ENCODE data around the gene STK24. TPM values are rescaled to one million over a fixed set of nuclear protein-coding genes. Genes with fewer than 3 reads are reported as not detected.
"Not testable (repeated sequence)": the region's sequence is repeated elsewhere in the genome, so short reads cannot be mapped to it uniquely, and the experiment has no call there.

Gene STK24
- polyA plus RNA-seq, 1 of the 3 experiments (the other 2 are of a cell fraction), result 30.5 TPM

DNA sequence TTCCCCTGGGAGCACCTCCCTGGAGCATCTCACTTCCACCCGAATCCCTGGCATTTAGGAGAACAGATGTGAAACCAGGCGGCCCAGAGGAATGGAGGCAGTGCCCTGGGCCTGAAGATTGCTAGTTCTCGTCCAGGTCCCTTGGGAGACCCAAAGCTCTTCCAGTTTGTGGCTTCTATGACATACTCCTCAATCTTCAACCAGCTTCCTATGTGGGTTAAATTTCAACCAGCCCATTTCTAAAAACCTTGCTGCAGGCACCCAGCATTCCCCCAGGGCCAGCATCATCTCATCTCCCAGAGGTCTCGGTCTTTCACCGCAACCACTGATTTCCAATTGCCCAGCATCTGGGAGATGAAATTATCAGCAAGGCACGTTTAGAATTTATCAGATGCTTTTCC is 46.0 kb upstream of the STK24 start:
- peak; percentile 38; the same call in 1 of the 2 replicates for TF ChIP-seq GATA2 (CRISPR knock-in tag; IDR thresholded peaks at IDR 0.05)
- no peak for TF ChIP-seq RFX5 (IDR thresholded peaks at IDR 0.05; ENCODE audit: low read length)
- H3K27ac ChIP-seq (ENCODE audit: low read depth in 2 of 2, low read length in 1 of 2), result peak overlapping the region in 1 of 2 experiments; percentile 68; a peak in 2 of 4 replicates
- no peak overlapping the region for H3K9ac ChIP-seq
- 57% methylated on average over 6 of the region's 6 CpGs for WGBS (ENCODE audit: low lambda C conversion rate)
- H3K4me3 ChIP-seq (ENCODE audit: low read depth in 2 of 2, low read length in 1 of 2), result no peak overlapping the region
- H3K27me3 ChIP-seq (ENCODE audit: insufficient read depth), result no peaks in the 10 kb centered on the region
- H4K20me1 ChIP-seq (ENCODE audit: insufficient read depth), result no peaks in the 10 kb centered on the region
- H3K79me2 ChIP-seq (ENCODE audit: insufficient read depth), result no peaks in the 10 kb centered on the region
- H3K36me3 ChIP-seq (replicated peaks in 1 of 2; ENCODE audit: control insufficient read depth in 1 of 2, insufficient read depth in 2 of 2, low read length in 1 of 2), result no peaks in the 10 kb centered on the region
- H3K9me3 ChIP-seq, result no peaks in the 10 kb centered on the region
- ChIA-PET POLR2A (no interaction called here), CTCF (interaction anchor here (0.6 to 2.5 kb wide), 7 partner anchors 9 to 177 kb away, joined by 3 to 7 read pairs (median 3); no protein-coding TSS in a partner anchor)
- H3F3A ChIP-seq (replicated peaks; ENCODE audit: insufficient read depth), result no peaks in the 10 kb centered on the region
- H3K9me2 ChIP-seq, result no peaks in the 10 kb centered on the region
- H2AFZ ChIP-seq (ENCODE audit: low read depth), result no peak overlapping the region
- H3K4me2 ChIP-seq, result no peak overlapping the region
- peak; percentile 35 for DNase-seq
- peaks cover 0 to 9% of the 10 kb centered on the region in 2 experiments; a peak in 1 of 4 replicates for H3K4me1 ChIP-seq (ENCODE audit: control insufficient read depth in 1 of 2, insufficient read depth in 2 of 2, low read depth in 1 of 2, low read length in 1 of 2)

DNA sequence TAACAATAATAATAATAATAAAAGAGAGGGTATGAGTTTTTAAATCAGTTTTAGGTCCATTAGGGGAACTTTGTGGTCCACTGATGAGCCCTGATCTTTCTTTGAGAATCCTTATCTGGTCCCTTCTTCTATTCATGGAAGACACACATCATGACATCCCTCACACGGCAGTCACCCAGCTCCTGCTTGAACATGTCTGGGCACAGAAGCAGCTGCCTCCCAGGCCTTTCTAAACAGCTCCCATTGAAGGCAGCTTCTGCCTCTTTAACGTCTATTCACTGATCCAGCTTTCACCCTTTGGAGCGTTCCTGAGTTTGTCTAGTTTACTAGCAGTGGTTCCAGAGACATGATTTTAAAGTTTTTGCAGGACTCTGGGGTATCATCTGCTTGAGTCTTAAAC is 42.6 kb upstream of the STK24 start:
- Histone ChIP-seq H4K20me1 (ENCODE audit: insufficient read depth) (no peaks in the 10 kb centered on the region), H3F3A (replicated peaks; ENCODE audit: insufficient read depth) (no peaks in the 10 kb centered on the region), H3K4me3 (ENCODE audit: low read depth in 2 of 2, low read length in 1 of 2) (no peak overlapping the region), H2AFZ (ENCODE audit: low read depth) (no peak overlapping the region), H3K9me3 (no peaks in the 10 kb centered on the region), H3K4me1 (ENCODE audit: control insufficient read depth in 1 of 2, insufficient read depth in 2 of 2, low read depth in 1 of 2, low read length in 1 of 2) (peaks cover 0 to 9% of the 10 kb centered on the region in 2 experiments; a peak in 1 of 4 replicates), H3K9ac (no peak overlapping the region), H3K79me2 (ENCODE audit: insufficient read depth) (no peaks in the 10 kb centered on the region), H3K9me2 (no peaks in the 10 kb centered on the region), H3K36me3 (replicated peaks in 1 of 2; ENCODE audit: control insufficient read depth in 1 of 2, insufficient read depth in 2 of 2, low read length in 1 of 2) (no peaks in the 10 kb centered on the region), H3K27ac (ENCODE audit: low read depth in 2 of 2, low read length in 1 of 2) (no peak overlapping the region), H3K27me3 (ENCODE audit: insufficient read depth) (no peaks in the 10 kb centered on the region), H3K4me2 (no peak overlapping the region)
- DNase-seq, result no peak
- POLR2A ChIA-PET, result no interaction called here
- no peak for TF ChIP-seq EP300 (IDR thresholded peaks at IDR 0.05; ENCODE audit: borderline replicate concordance in 1 of 2, low read depth in 1 of 2, low read length in 1 of 2)
- TF ChIP-seq MXI1 (IDR thresholded peaks at IDR 0.05; ENCODE audit: low read depth, low read length), result no peak
- TF ChIP-seq RXRA (IDR thresholded peaks at IDR 0.05; ENCODE audit: borderline replicate concordance, low read depth), result no peak
- TF ChIP-seq EZH2phosphoT487 (IDR thresholded peaks at IDR 0.05; ENCODE audit: borderline replicate concordance, low read depth), result no peak
- no peak for TF ChIP-seq USF2 (IDR thresholded peaks at IDR 0.05; ENCODE audit: borderline replicate concordance, low read depth, low read length)
- no peak for TF ChIP-seq ZBTB33 (IDR thresholded peaks at IDR 0.05; ENCODE audit: borderline replicate concordance, low read depth)
- TF ChIP-seq GABPA (IDR thresholded peaks at IDR 0.05; ENCODE audit: low read depth), result no peak
- TF ChIP-seq, protein P1, sequence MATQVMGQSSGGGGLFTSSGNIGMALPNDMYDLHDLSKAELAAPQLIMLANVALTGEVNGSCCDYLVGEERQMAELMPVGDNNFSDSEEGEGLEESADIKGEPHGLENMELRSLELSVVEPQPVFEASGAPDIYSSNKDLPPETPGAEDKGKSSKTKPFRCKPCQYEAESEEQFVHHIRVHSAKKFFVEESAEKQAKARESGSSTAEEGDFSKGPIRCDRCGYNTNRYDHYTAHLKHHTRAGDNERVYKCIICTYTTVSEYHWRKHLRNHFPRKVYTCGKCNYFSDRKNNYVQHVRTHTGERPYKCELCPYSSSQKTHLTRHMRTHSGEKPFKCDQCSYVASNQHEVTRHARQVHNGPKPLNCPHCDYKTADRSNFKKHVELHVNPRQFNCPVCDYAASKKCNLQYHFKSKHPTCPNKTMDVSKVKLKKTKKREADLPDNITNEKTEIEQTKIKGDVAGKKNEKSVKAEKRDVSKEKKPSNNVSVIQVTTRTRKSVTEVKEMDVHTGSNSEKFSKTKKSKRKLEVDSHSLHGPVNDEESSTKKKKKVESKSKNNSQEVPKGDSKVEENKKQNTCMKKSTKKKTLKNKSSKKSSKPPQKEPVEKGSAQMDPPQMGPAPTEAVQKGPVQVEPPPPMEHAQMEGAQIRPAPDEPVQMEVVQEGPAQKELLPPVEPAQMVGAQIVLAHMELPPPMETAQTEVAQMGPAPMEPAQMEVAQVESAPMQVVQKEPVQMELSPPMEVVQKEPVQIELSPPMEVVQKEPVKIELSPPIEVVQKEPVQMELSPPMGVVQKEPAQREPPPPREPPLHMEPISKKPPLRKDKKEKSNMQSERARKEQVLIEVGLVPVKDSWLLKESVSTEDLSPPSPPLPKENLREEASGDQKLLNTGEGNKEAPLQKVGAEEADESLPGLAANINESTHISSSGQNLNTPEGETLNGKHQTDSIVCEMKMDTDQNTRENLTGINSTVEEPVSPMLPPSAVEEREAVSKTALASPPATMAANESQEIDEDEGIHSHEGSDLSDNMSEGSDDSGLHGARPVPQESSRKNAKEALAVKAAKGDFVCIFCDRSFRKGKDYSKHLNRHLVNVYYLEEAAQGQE (IDR thresholded peaks at IDR 0.05; ENCODE audit: low read depth, low read length), result no peak
- TF ChIP-seq FOXJ3 (CRISPR knock-in tag; IDR thresholded peaks at IDR 0.05), result no peak
- no peak for TF ChIP-seq CHD2 (IDR thresholded peaks at IDR 0.05; ENCODE audit: low read length, partially characterized antibody)
- no peak for TF ChIP-seq GATA2 (CRISPR knock-in tag; IDR thresholded peaks at IDR 0.05)
- TF ChIP-seq PBX3 (IDR thresholded peaks at IDR 0.05), result no peak
- CTCF ChIA-PET, result interaction anchor here (1.3 kb wide), 1 partner anchor 54 kb away, joined by 3 read pairs; no protein-coding TSS in a partner anchor
- WGBS (ENCODE audit: low lambda C conversion rate), result 80% methylated on average over 3 of the region's 3 CpGs

- DNase-seq, POLR2A ChIA-PET, H3K9ac ChIP-seq: not testable (repeated sequence)
These were observed 38.7 kb upstream of the STK24 start for GRCh38 chr13:98615595-98615994.

More at GRCh38 chr13:98615595-98615994, 38.7 kb upstream of the STK24 start:
- not testable (repeated sequence) for H4K20me1 ChIP-seq (ENCODE audit: insufficient read depth); H3K9me2 ChIP-seq; H3K9me3 ChIP-seq; H3F3A ChIP-seq (replicated peaks; ENCODE audit: insufficient read depth); H3K4me1 ChIP-seq (ENCODE audit: control insufficient read depth in 1 of 2, insufficient read depth in 2 of 2, low read depth in 1 of 2, low read length in 1 of 2); H3K36me3 ChIP-seq (replicated peaks in 1 of 2; ENCODE audit: control insufficient read depth in 1 of 2, insufficient read depth in 2 of 2, low read length in 1 of 2); H3K4me2 ChIP-seq; H2AFZ ChIP-seq (ENCODE audit: low read depth); H3K4me3 ChIP-seq (ENCODE audit: low read depth in 2 of 2, low read length in 1 of 2); H3K27me3 ChIP-seq (ENCODE audit: insufficient read depth); H3K79me2 ChIP-seq (ENCODE audit: insufficient read depth); H3K27ac ChIP-seq (ENCODE audit: low read depth in 2 of 2, low read length in 1 of 2)
- 82% methylated on average over 2 of the region's 2 CpGs for WGBS (ENCODE audit: low lambda C conversion rate)
- CTCF ChIA-PET, result interaction anchor here (0.6 to 1.2 kb wide), 2 partner anchors 17 to 77 kb away, joined by 3 read pairs; no protein-coding TSS in a partner anchor
